HCT116 (cell line): ENCODE data around the gene CADPS. TPM values are rescaled to one million over a fixed set of nuclear protein-coding genes. Genes with fewer than 3 reads are reported as not detected.

ENCODE experiments used
- ATAC-seq: fragments of 200-7000 bp; cut with Tn5 transposase; 2 replicates; pipeline ENCODE4 v1.9.1; 2020; ENCODE audit warnings: mild to moderate bottlenecking, moderate library complexity
- BruUV-seq: library from RNA; stranded (reverse); fragments of 400-500 nt; replicated peaks from 2 replicates; lab custom pipeline; 2021; lab: Mats Ljungman, UMichigan
- CTCF ChIA-PET: fragments of 300-600 bp; sonication (Branson Sonifier 250); formaldehyde crosslinking; loops from one replicate; lab custom pipeline; 2021; ENCODE audit warnings: antibody characterized with exemption; lab: Charles Lee
- POLR2A ChIA-PET: fragments of 300-600, 350-600 bp; sonication (Branson Sonifier 250); formaldehyde crosslinking; loops from one replicate; lab custom pipeline; 2021; ENCODE audit warnings: antibody characterized with exemption; lab: Charles Lee
- RAD21 ChIA-PET, 2 experiments: fragments of 300-600 bp; sonication (Branson Sonifier 250); formaldehyde crosslinking; loops; one replicate each; lab custom pipeline; 2023; ENCODE audit warnings: low total read pairs in 2 of 2; ENCODE audit not compliant: uncharacterized antibody in 2 of 2, unreplicated experiment in 2 of 2, low non-redundant PET in 1 of 2; lab: Charles Lee
- DNase-seq: peaks from one replicate; pipeline ENCODE4 v3.0.0-alpha.2; 2010; ENCODE audit warnings: low read depth, low spot score
- H2AFZ ChIP-seq: fragments of 200-600 bp; shearing (Covaris generic), sonication (generic); 2 replicates; pipeline ENCODE4 v1.6.1; 2017; ENCODE audit warnings: low read depth, mixed run types, mixed read lengths, antibody characterized with exemption, low read length; ENCODE audit not compliant: poor library complexity, severe bottlenecking
- H3K27ac ChIP-seq: 2 replicates; pipeline ENCODE4 v1.5.1; 2012; ENCODE audit warnings: low read depth, low read length
- H3K27me3 ChIP-seq: fragments of 200-600 bp; sonication (generic); 2 replicates; pipeline ENCODE4 v1.6.1; 2016; ENCODE audit warnings: mixed run types, low read length, mixed read lengths; ENCODE audit not compliant: insufficient read depth
- H3K36me3 ChIP-seq, 2 experiments: fragments of 200-500 bp in 1 of 2; fragments of 200-600 bp in 1 of 2; sonication (Bioruptor generic) in 1 of 2; sonication (generic) in 1 of 2; 2 replicates each; pipeline versions ENCODE4 v1.5.1 to v1.6.1; 2014 to 2016; ENCODE audit warnings: low read length in 2 of 2, inconsistent platforms in 1 of 2, mixed read lengths in 1 of 2, mixed run types in 1 of 2; ENCODE audit not compliant: insufficient read depth in 2 of 2, control insufficient read depth in 1 of 2
- H3K4me1 ChIP-seq, 2 experiments: fragments of 200-600 bp in 1 of 2; sonication (generic) in 1 of 2; 2 replicates each; pipeline versions ENCODE4 v1.5.1 to v1.6.1; 2012 to 2017; ENCODE audit warnings: low read length in 2 of 2, inconsistent platforms in 1 of 2, mild to moderate bottlenecking in 1 of 2, mixed read lengths in 1 of 2, mixed run types in 1 of 2, moderate library complexity in 1 of 2; ENCODE audit not compliant: insufficient read depth in 2 of 2, control insufficient read depth in 1 of 2
- H3K4me2 ChIP-seq: fragments of 200-600 bp; sonication (generic); 2 replicates; pipeline ENCODE4 v1.6.1; 2017; ENCODE audit warnings: mixed run types, low read length, mixed read lengths
- H3K4me3 ChIP-seq, 2 experiments: fragments of 200-600 bp in 1 of 2; sonication (generic) in 1 of 2; replicated peaks in 1 of 2; 2 replicates each; pipeline ENCODE4 v1.5.1; 2011 to 2016; ENCODE audit warnings: low read length in 2 of 2, control low read depth in 1 of 2, low read depth in 1 of 2, mild to moderate bottlenecking in 1 of 2, mixed read lengths in 1 of 2, mixed run types in 1 of 2
- H3K79me2 ChIP-seq: fragments of 200-600 bp; sonication (generic); 2 replicates; pipeline ENCODE4 v1.6.1; 2017; ENCODE audit warnings: mild to moderate bottlenecking, mixed run types, low read length, moderate library complexity, mixed read lengths; ENCODE audit not compliant: insufficient read depth
- H3K9ac ChIP-seq: fragments of 200-600 bp; sonication (generic); 2 replicates; pipeline ENCODE4 v1.6.1; 2016; ENCODE audit warnings: low read length, mixed read lengths
- H3K9me2 ChIP-seq: fragments of 200-600 bp; sonication (generic), shearing (Covaris generic); 2 replicates; pipeline ENCODE4 v1.6.1; 2017; ENCODE audit warnings: mixed run types, mild to moderate bottlenecking, moderate library complexity; ENCODE audit not compliant: insufficient read depth
- H3K9me3 ChIP-seq, 2 experiments: fragments of 200-500 bp in 1 of 2; fragments of 200-600 bp in 1 of 2; sonication (Bioruptor generic) in 1 of 2; sonication (generic) in 1 of 2; 2 replicates each; pipeline ENCODE4 v1.6.1; 2014 to 2017; ENCODE audit warnings: low read length in 2 of 2, mixed read lengths in 2 of 2, inconsistent platforms in 1 of 2, low read depth in 1 of 2, mild to moderate bottlenecking in 1 of 2, mixed run types in 1 of 2, moderate library complexity in 1 of 2; ENCODE audit not compliant: control insufficient read depth in 1 of 2, insufficient read depth in 1 of 2
- H4K20me1 ChIP-seq: fragments of 200-600 bp; sonication (generic), shearing (Covaris generic); 2 replicates; pipeline ENCODE4 v1.6.1; 2017; ENCODE audit warnings: mixed run types, mild to moderate bottlenecking, moderate library complexity; ENCODE audit not compliant: insufficient read depth
- ATF3 ChIP-seq: IDR thresholded peaks from 2 replicates; pipeline ENCODE4 v1.6.1; 2012
- CBX3 ChIP-seq: IDR thresholded peaks from 2 replicates; pipeline ENCODE4 v1.6.1; 2012; ENCODE audit warnings: low read depth
- CTCF ChIP-seq, 3 experiments: fragments of 200-600 bp in 1 of 3; sonication (generic) in 1 of 3; IDR thresholded peaks in 2 of 3; conservative IDR thresholded peaks in 1 of 3; 2 replicates each; pipeline ENCODE4 v1.5.1; 2012 to 2017; ENCODE audit warnings: low read depth in 2 of 3, low read length in 2 of 3, antibody characterized with exemption in 1 of 3, borderline replicate concordance in 1 of 3, control low read depth in 1 of 3, mild to moderate bottlenecking in 1 of 3, mixed read lengths in 1 of 3, mixed run types in 1 of 3, moderate library complexity in 1 of 3; ENCODE audit not compliant: insufficient read depth in 1 of 3
- EGR1 ChIP-seq: IDR thresholded peaks from 2 replicates; pipeline ENCODE4 v1.6.1; 2012; ENCODE audit warnings: low read depth
- ELF1 ChIP-seq: IDR thresholded peaks from 2 replicates; pipeline ENCODE4 v1.6.1; 2012; ENCODE audit warnings: low read depth, borderline replicate concordance
- EZH2 ChIP-seq: fragments of 200-600 bp; sonication (generic); IDR thresholded peaks from 2 replicates; pipeline ENCODE4 v1.6.1; 2017; ENCODE audit warnings: antibody characterized with exemption, mixed run types
- JUND ChIP-seq: IDR thresholded peaks from 2 replicates; pipeline ENCODE4 v1.6.1; 2012
- MAX ChIP-seq: IDR thresholded peaks from 2 replicates; pipeline ENCODE4 v1.6.1; 2012
- POLR2A ChIP-seq: IDR thresholded peaks from 2 replicates; pipeline ENCODE4 v1.7.0; 2011; ENCODE audit warnings: borderline replicate concordance; ENCODE audit not compliant: insufficient read depth, insufficient read length; ENCODE audit errors: extremely low read depth
- POLR2AphosphoS5 ChIP-seq: IDR thresholded peaks from 2 replicates; pipeline ENCODE4 v1.6.1; 2011; ENCODE audit warnings: mild to moderate bottlenecking, low read depth, low read length, moderate library complexity
- REST ChIP-seq: IDR thresholded peaks from 2 replicates; pipeline ENCODE4 v1.6.1; 2012; ENCODE audit warnings: low read depth
- SIN3A ChIP-seq: IDR thresholded peaks from 2 replicates; pipeline ENCODE4 v1.6.1; 2012; ENCODE audit warnings: low read depth
- SP1 ChIP-seq: IDR thresholded peaks from 2 replicates; pipeline ENCODE4 v1.6.1; 2012; ENCODE audit warnings: low read depth
- SRF ChIP-seq: IDR thresholded peaks from 2 replicates; pipeline ENCODE4 v1.6.1; 2012; ENCODE audit warnings: low read depth
- TCF7L2 ChIP-seq: IDR thresholded peaks from 2 replicates; pipeline ENCODE4 v1.7.0; 2011; ENCODE audit warnings: borderline replicate concordance, inconsistent platforms; ENCODE audit not compliant: insufficient read depth, insufficient read length; ENCODE audit errors: extremely low read depth
- YY1 ChIP-seq: IDR thresholded peaks from 2 replicates; pipeline ENCODE4 v1.6.1; 2011; ENCODE audit warnings: low read length, low read depth, moderate library complexity, mild to moderate bottlenecking; ENCODE audit not compliant: insufficient replicate concordance; ENCODE audit errors: extremely low read depth
- ZBTB33 ChIP-seq: IDR thresholded peaks from 2 replicates; pipeline ENCODE4 v1.6.1; 2011; ENCODE audit warnings: mild to moderate bottlenecking, low read length, moderate library complexity; ENCODE audit not compliant: insufficient replicate concordance; ENCODE audit errors: extremely low read depth
- ZNF274 ChIP-seq: fragments of 200-500 bp; sonication (Bioruptor generic); IDR thresholded peaks from 2 replicates; pipeline ENCODE4 v1.6.1; 2014; ENCODE audit warnings: mild to moderate bottlenecking, low read depth, low read length, inconsistent platforms
- intact Hi-C: fragments of 100-400 bp; cut with micrococcal nuclease; formaldehyde crosslinking; loops from 2 replicates; pipeline ENCODE4 v1.10.0; 2022
- total RNA-seq: library from RNA; stranded (reverse); gene quantifications from one replicate; pipeline ENCODE4 v1.2.1, GENCODE V29; 2021; ENCODE audit not compliant: unreplicated experiment

CADPS gene
- total RNA-seq, 1 experiment from 2014 or later = not detected

GRCh38 chr3:62755285-62755684 lies 119.9 kb downstream of the CADPS start:
- no peak overlapping the region for H3K27ac ChIP-seq
- RAD21 ChIA-PET = no interaction called here
- no peak overlapping the region for H3K4me2 ChIP-seq
- no peak for ATAC-seq
- no peaks in the 10 kb centered on the region for H3K9me3 ChIP-seq
- POLR2A ChIA-PET = no interaction called here
- no peaks in the 10 kb centered on the region for H3K36me3 ChIP-seq
- no peaks in the 10 kb centered on the region for H3K4me1 ChIP-seq
- TF ChIP-seq ZNF274 (no peak), EGR1 (no peak), POLR2AphosphoS5 (no peak), ELF1 (no peak), POLR2A (no peak), CBX3 (no peak), CTCF (IDR thresholded peaks at IDR 0.05 in 2 of 3, conservative IDR thresholded peaks at IDR 0.05 in 1 of 3; ENCODE audit: borderline replicate concordance in 1 of 3, insufficient read depth in 1 of 3, low read depth in 2 of 3, low read length in 2 of 3) (no peak), TCF7L2 (no peak), SRF (no peak), SP1 (no peak), REST (no peak), YY1 (no peak), JUND (no peak), SIN3A (no peak), ATF3 (no peak), ZBTB33 (no peak), EZH2 (no peak), MAX (no peak)
- TF ChIP-seq, all 23 proteins: peak for 0
- no peak overlapping the region for H3K9ac ChIP-seq
- H3K27me3 ChIP-seq = no peaks in the 10 kb centered on the region
- no peak overlapping the region for H2AFZ ChIP-seq
- CTCF ChIA-PET = no interaction called here
- H3K4me3 ChIP-seq = no peak overlapping the region
- H4K20me1 ChIP-seq = no peaks in the 10 kb centered on the region
- no peak for DNase-seq
- intact Hi-C loops = no loop called here
- H3K9me2 ChIP-seq = no peaks in the 10 kb centered on the region
- BruUV-seq = no TSS peak
- H3K79me2 ChIP-seq = no peaks in the 10 kb centered on the region
